Stimulated activated CD4-positive, alpha-beta T cell treated with anti-CD3 and anti-CD28 coated beads, Interleukin-1b, Interleukin-23, amount 100 ng/mL, for 1 hour (primary cell): ENCODE results near the gene MANSC1.
"Not testable (repeated sequence)": the region's sequence is repeated elsewhere in the genome, so short reads cannot be mapped to it uniquely, and the experiment has no call there.

Source experiments
- DNase-seq, 2 donors: peaks; one replicate each; pipeline ENCODE4 v3.0.0-alpha.2; 2020; ENCODE audit warnings: low read depth in 2 of 2

Gene MANSC1

GRCh38 chr12:12365931-12366431, 15.9 kb upstream of the MANSC1 start:
- no peak for DNase-seq

- no peak for DNase-seq
Measured at GRCh38 chr12:12365446-12365802, 15.4 kb upstream of the MANSC1 start.

- no peak for DNase-seq
Measured at GRCh38 chr12:12364787-12365445, 14.9 kb upstream of the MANSC1 start.

GRCh38 chr12:12358528-12358927, 8.5 kb upstream of the MANSC1 start:
- DNase-seq = no peak

- DNase-seq = no peak
Measured at GRCh38 chr12:12357719-12358461, 7.8 kb upstream of the MANSC1 start.

GRCh38 chr12:12356896-12357718, 7.1 kb upstream of the MANSC1 start, which contains the start of gene BORCS5:
TSS of gene BORCS5 (plus strand) at chr12:12357078. CDS start at chr12:12357452, 374 bp downstream.
- DNase-seq = peak; percentile 94 to 95

GRCh38 chr12:12356467-12356895, 6.4 kb upstream of the MANSC1 start:
- no peak for DNase-seq

- no peak for DNase-seq
Measured at GRCh38 chr12:12353807-12354206, 3.8 kb upstream of the MANSC1 start.

- no peak for DNase-seq
Measured at GRCh38 chr12:12353276-12353675, 3.2 kb upstream of the MANSC1 start.

- not testable (repeated sequence) for DNase-seq
Measured at GRCh38 chr12:12351468-12352185, 1.6 kb upstream of the MANSC1 start.

GRCh38 chr12:12350868-12351463, 924 bp upstream of the MANSC1 start:
- no peak for DNase-seq

GRCh38 chr12:12338527-12339168, 11.4 kb downstream of the MANSC1 start:
- no peak for DNase-seq

- DNase-seq = no peak
Measured at GRCh38 chr12:12336511-12336910, 13.5 kb downstream of the MANSC1 start.

- DNase-seq = no peak
Measured at GRCh38 chr12:12336049-12336411, 14.0 kb downstream of the MANSC1 start.

- DNase-seq = peak in 1 of 2 donors; percentile 29
Measured at GRCh38 chr12:12334367-12335040, 15.5 kb downstream of the MANSC1 start.

- no peak for DNase-seq
Measured at GRCh38 chr12:12333407-12334366, 16.4 kb downstream of the MANSC1 start.

GRCh38 chr12:12331896-12332295, 18.1 kb downstream of the MANSC1 start:
- DNase-seq = no peak

GRCh38 chr12:12331244-12331771, 18.7 kb downstream of the MANSC1 start:
- no peak for DNase-seq

- DNase-seq = no peak
Measured at GRCh38 chr12:12327802-12328201, 22.2 kb downstream of the MANSC1 start.
